ENCODE data around the gene PELI2. TPM values are rescaled to one million over a fixed set of nuclear protein-coding genes. Genes with fewer than 3 reads are reported as not detected.

The PELI2 gene
- total RNA-seq, 1 donor from 2014 or later = 8.7 TPM

- no peaks in the 10 kb centered on the region for H3K36me3 Mint-ChIP-seq (ENCODE audit: low read depth)
- no peak for DNase-seq (ENCODE audit: low spot score)
- H3K4me1 Mint-ChIP-seq (ENCODE audit: low read depth) = peaks cover 36% of the 10 kb centered on the region
- no peaks in the 10 kb centered on the region for H3K9me3 Mint-ChIP-seq (ENCODE audit: low read depth)
- peak overlapping the region; percentile 89 for H3K27ac Mint-ChIP-seq (ENCODE audit: unreplicated experiment)
- no peaks in the 10 kb centered on the region for H3K27me3 Mint-ChIP-seq (ENCODE audit: low read depth)
- H3K4me3 Mint-ChIP-seq (ENCODE audit: unreplicated experiment) = no peak overlapping the region
- TF ChIP-seq, protein P1, sequence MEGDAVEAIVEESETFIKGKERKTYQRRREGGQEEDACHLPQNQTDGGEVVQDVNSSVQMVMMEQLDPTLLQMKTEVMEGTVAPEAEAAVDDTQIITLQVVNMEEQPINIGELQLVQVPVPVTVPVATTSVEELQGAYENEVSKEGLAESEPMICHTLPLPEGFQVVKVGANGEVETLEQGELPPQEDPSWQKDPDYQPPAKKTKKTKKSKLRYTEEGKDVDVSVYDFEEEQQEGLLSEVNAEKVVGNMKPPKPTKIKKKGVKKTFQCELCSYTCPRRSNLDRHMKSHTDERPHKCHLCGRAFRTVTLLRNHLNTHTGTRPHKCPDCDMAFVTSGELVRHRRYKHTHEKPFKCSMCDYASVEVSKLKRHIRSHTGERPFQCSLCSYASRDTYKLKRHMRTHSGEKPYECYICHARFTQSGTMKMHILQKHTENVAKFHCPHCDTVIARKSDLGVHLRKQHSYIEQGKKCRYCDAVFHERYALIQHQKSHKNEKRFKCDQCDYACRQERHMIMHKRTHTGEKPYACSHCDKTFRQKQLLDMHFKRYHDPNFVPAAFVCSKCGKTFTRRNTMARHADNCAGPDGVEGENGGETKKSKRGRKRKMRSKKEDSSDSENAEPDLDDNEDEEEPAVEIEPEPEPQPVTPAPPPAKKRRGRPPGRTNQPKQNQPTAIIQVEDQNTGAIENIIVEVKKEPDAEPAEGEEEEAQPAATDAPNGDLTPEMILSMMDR (IDR thresholded peaks at IDR 0.05) = no peak
Observed at GRCh38 chr14:56207626-56208292, 89.5 kb downstream of the PELI2 start.

- Mint-ChIP-seq H3K27ac (ENCODE audit: unreplicated experiment) (peak overlapping the region; percentile 89), H3K27me3 (ENCODE audit: low read depth) (no peaks in the 10 kb centered on the region), H3K36me3 (ENCODE audit: low read depth) (no peaks in the 10 kb centered on the region), H3K4me3 (ENCODE audit: unreplicated experiment) (no peak overlapping the region), H3K9me3 (ENCODE audit: low read depth) (no peaks in the 10 kb centered on the region), H3K4me1 (ENCODE audit: low read depth) (peaks cover 36% of the 10 kb centered on the region)
- TF ChIP-seq, protein P1 (IDR thresholded peaks at IDR 0.05) = no peak
- DNase-seq (ENCODE audit: low spot score) = no peak
Observed at GRCh38 chr14:56208520-56208919, 90.3 kb downstream of the PELI2 start.

GRCh38 chr14:56210571-56210970 lies 92.4 kb downstream of the PELI2 start:
- peaks cover 36% of the 10 kb centered on the region for H3K4me1 Mint-ChIP-seq (ENCODE audit: low read depth)
- no peaks in the 10 kb centered on the region for H3K36me3 Mint-ChIP-seq (ENCODE audit: low read depth)
- no peak overlapping the region for H3K4me3 Mint-ChIP-seq (ENCODE audit: unreplicated experiment)
- no peaks in the 10 kb centered on the region for H3K27me3 Mint-ChIP-seq (ENCODE audit: low read depth)
- H3K27ac Mint-ChIP-seq (ENCODE audit: unreplicated experiment) = no peak overlapping the region
- TF ChIP-seq, protein P1 (IDR thresholded peaks at IDR 0.05) = no peak
- no peak for DNase-seq (ENCODE audit: low spot score)
- H3K9me3 Mint-ChIP-seq (ENCODE audit: low read depth) = no peaks in the 10 kb centered on the region

GRCh38 chr14:56211084-56211483 lies 92.9 kb downstream of the PELI2 start:
- no peaks in the 10 kb centered on the region for H3K27me3 Mint-ChIP-seq (ENCODE audit: low read depth)
- no peak for DNase-seq (ENCODE audit: low spot score)
- H3K9me3 Mint-ChIP-seq (ENCODE audit: low read depth) = no peaks in the 10 kb centered on the region
- TF ChIP-seq, protein P1 (IDR thresholded peaks at IDR 0.05) = no peak
- H3K36me3 Mint-ChIP-seq (ENCODE audit: low read depth) = no peaks in the 10 kb centered on the region
- H3K4me3 Mint-ChIP-seq (ENCODE audit: unreplicated experiment) = no peak overlapping the region
- H3K27ac Mint-ChIP-seq (ENCODE audit: unreplicated experiment) = no peak overlapping the region
- peaks cover 36% of the 10 kb centered on the region for H3K4me1 Mint-ChIP-seq (ENCODE audit: low read depth)

GRCh38 chr14:56211844-56212243 lies 93.6 kb downstream of the PELI2 start:
- Mint-ChIP-seq H3K27ac (ENCODE audit: unreplicated experiment) (no peak overlapping the region), H3K27me3 (ENCODE audit: low read depth) (no peaks in the 10 kb centered on the region), H3K4me3 (ENCODE audit: unreplicated experiment) (no peak overlapping the region), H3K9me3 (ENCODE audit: low read depth) (no peaks in the 10 kb centered on the region), H3K4me1 (ENCODE audit: low read depth) (peaks cover 36% of the 10 kb centered on the region), H3K36me3 (ENCODE audit: low read depth) (no peaks in the 10 kb centered on the region)
- TF ChIP-seq, protein P1 (IDR thresholded peaks at IDR 0.05) = no peak
- no peak for DNase-seq (ENCODE audit: low spot score)

All from chondrocyte (in vitro differentiated cells).